Keratinocyte (primary cell): ENCODE measurements around the gene SLC10A3. TPM values are rescaled to one million over a fixed set of nuclear protein-coding genes. Genes with fewer than 3 reads are reported as not detected.

Experiments
- DNase-seq: peaks from one replicate; pipeline ENCODE4 v3.0.0-alpha.2; 2011; ENCODE audit warnings: low read depth, missing footprints, low spot score
- FAIRE-seq: peaks from 2 replicates; lab custom pipeline; 2011; peaks lifted over from hg19 to GRCh38; lab: Jason Lieb, UNC
- H2AFZ ChIP-seq: 2 replicates; pipeline ENCODE4 v1.6.0; 2012; ENCODE audit warnings: low read length, control low read depth, inconsistent platforms; ENCODE audit not compliant: control insufficient read depth
- H3K27ac ChIP-seq: 2 replicates; pipeline ENCODE4 v1.5.1; 2011; ENCODE audit warnings: low read length; ENCODE audit not compliant: control insufficient read depth, insufficient read depth
- H3K27me3 ChIP-seq: 3 replicates; pipeline ENCODE4 v1.6.0; 2011; ENCODE audit warnings: low read length; ENCODE audit not compliant: control insufficient read depth, insufficient read depth; ENCODE audit errors: extremely low read depth
- H3K36me3 ChIP-seq, 2 experiments: 2 replicates in 1 of 2; 3 replicates in 1 of 2; pipeline ENCODE4 v1.5.1; 2011; ENCODE audit warnings: low read length in 2 of 2, mild to moderate bottlenecking in 1 of 2; ENCODE audit not compliant: control insufficient read depth in 2 of 2, insufficient read depth in 2 of 2; ENCODE audit errors: extremely low read depth in 1 of 2
- H3K4me1 ChIP-seq: 3 replicates; pipeline ENCODE4 v1.5.1; 2011; ENCODE audit warnings: low read length; ENCODE audit not compliant: control insufficient read depth, insufficient read depth; ENCODE audit errors: extremely low read depth
- H3K4me2 ChIP-seq: 3 replicates; pipeline ENCODE4 v1.6.0; 2011; ENCODE audit warnings: low read depth, low read length; ENCODE audit not compliant: control insufficient read depth, insufficient read depth; ENCODE audit errors: extremely low read depth
- H3K4me3 ChIP-seq, 3 experiments: fragments of 200-600 bp in 1 of 3; sonication (generic) in 1 of 3; 2 replicates in 2 of 3; 3 replicates in 1 of 3; pipeline ENCODE4 v1.5.1; 2011 to 2016; ENCODE audit warnings: low read length in 3 of 3, mild to moderate bottlenecking in 3 of 3, control low read depth in 2 of 3, inconsistent platforms in 1 of 3, low read depth in 1 of 3, mixed read lengths in 1 of 3, mixed run types in 1 of 3, moderate library complexity in 1 of 3; ENCODE audit not compliant: control insufficient read depth in 2 of 3, insufficient read depth in 2 of 3; ENCODE audit errors: extremely low read depth in 1 of 3
- H3K79me2 ChIP-seq: 2 replicates; pipeline ENCODE4 v1.6.0; 2012; ENCODE audit warnings: low read length; ENCODE audit not compliant: control insufficient read depth, insufficient read depth
- H3K9ac ChIP-seq: 3 replicates; pipeline ENCODE4 v1.6.0; 2011; ENCODE audit warnings: low read length; ENCODE audit not compliant: control insufficient read depth, insufficient read depth; ENCODE audit errors: extremely low read depth
- H3K9me1 ChIP-seq: 3 replicates; pipeline ENCODE4 v1.6.0; 2011; ENCODE audit warnings: low read length; ENCODE audit not compliant: control insufficient read depth, insufficient read depth; ENCODE audit errors: extremely low read depth
- H3K9me3 ChIP-seq: 2 replicates; pipeline ENCODE4 v1.5.1; 2012; ENCODE audit warnings: low read depth, low read length; ENCODE audit not compliant: control insufficient read depth
- H4K20me1 ChIP-seq: 3 replicates; pipeline ENCODE4 v1.6.0; 2011; ENCODE audit warnings: low read length; ENCODE audit not compliant: control insufficient read depth, insufficient read depth; ENCODE audit errors: extremely low read depth
- CTCF ChIP-seq, 3 experiments: IDR thresholded peaks in 1 of 3; conservative IDR thresholded peaks in 1 of 3; optimal IDR thresholded peaks in 1 of 3; 2 replicates in 2 of 3; 3 replicates in 1 of 3; pipeline versions ENCODE3 to v1.5.1; 2011; ENCODE audit warnings: low read length in 3 of 3, mild to moderate bottlenecking in 3 of 3, moderate library complexity in 2 of 3, control low read depth in 1 of 3, inconsistent platforms in 1 of 3; ENCODE audit not compliant: insufficient read depth in 2 of 3; ENCODE audit errors: extremely low read depth in 1 of 3
- EZH2 ChIP-seq: IDR thresholded peaks from one replicate; pipeline ENCODE4 v1.6.1; 2012; ENCODE audit warnings: inconsistent platforms, mild to moderate bottlenecking, low read length, moderate library complexity
- dilution Hi-C: fragments of 300-500 bp; cut with MboI; formaldehyde crosslinking; loops from one replicate; pipeline ENCODE4 v1.7.0; 2020; ENCODE audit warnings: low sequenced_read_pairs; ENCODE audit not compliant: extremely low pct_ligation_motif_present
- polyA plus RNA-seq, 5 experiments: library from polyadenylated mRNA; depleted of rRNA in 3 of 5; stranded (reverse) in 3 of 5; stranded (forward) in 1 of 5; unstranded in 1 of 5; fragments of >200 nt; gene quantifications; 1 replicate in 1 of 5; 2 replicates in 3 of 5; 3 replicates in 1 of 5; pipeline versions ENCODE4 v1.2.1 to v1.2.3, GENCODE V29; 2011 to 2012; ENCODE audit warnings: missing spikeins in 2 of 5, low read depth in 1 of 5, low replicate concordance in 1 of 5

SLC10A3 gene
- polyA plus RNA-seq, 1 donor (not counting 4 experiments of a cell fraction or from before 2014, with no cell fraction given), result 8.1 TPM

- H3K36me3 ChIP-seq, result peaks cover 0 to 5% of the 10 kb centered on the region in 2 experiments
- no peak for FAIRE-seq
- dilution Hi-C loops, result no loop called here
Observed at GRCh38 chrX:154466907-154467306, 23.5 kb downstream of the SLC10A3 start.

GRCh38 chrX:154466036-154466435 is 24.4 kb downstream of the SLC10A3 start:
- Histone ChIP-seq H3K9me3 (no peaks in the 10 kb centered on the region), H4K20me1 (no peaks in the 10 kb centered on the region), H3K9ac (no peak overlapping the region), H3K27me3 (no peaks in the 10 kb centered on the region), H3K4me1 (no peaks in the 10 kb centered on the region), H3K36me3 (peaks cover 0 to 6% of the 10 kb centered on the region in 2 experiments), H3K4me3 (no peak overlapping the region), H3K4me2 (no peak overlapping the region), H2AFZ (no peak overlapping the region), H3K27ac (no peak overlapping the region), H3K79me2 (no peaks in the 10 kb centered on the region), H3K9me1 (no peaks in the 10 kb centered on the region)
- no peak for DNase-seq
- dilution Hi-C loops, result no loop called here
- FAIRE-seq, result no peak
- no peak for TF ChIP-seq EZH2
- no peak for TF ChIP-seq CTCF (optimal IDR thresholded peaks at IDR 0.05 in 1 of 3, IDR thresholded peaks at IDR 0.05 in 1 of 3, conservative IDR thresholded peaks at IDR 0.05 in 1 of 3; ENCODE audit: extremely low read depth in 1 of 3, insufficient read depth in 2 of 3, low read length in 3 of 3)

More at GRCh38 chrX:154466907-154467306, 23.5 kb downstream of the SLC10A3 start:
- Histone ChIP-seq H3K9ac (no peak overlapping the region), H3K9me1 (no peaks in the 10 kb centered on the region), H3K79me2 (no peaks in the 10 kb centered on the region), H3K27me3 (no peaks in the 10 kb centered on the region), H3K9me3 (peaks cover 2% of the 10 kb centered on the region), H3K27ac (no peak overlapping the region), H2AFZ (no peak overlapping the region), H4K20me1 (no peaks in the 10 kb centered on the region), H3K4me1 (no peaks in the 10 kb centered on the region), H3K4me2 (no peak overlapping the region), H3K4me3 (no peak overlapping the region)
- DNase-seq, result no peak
- TF ChIP-seq EZH2, result no peak
- no peak for TF ChIP-seq CTCF (optimal IDR thresholded peaks at IDR 0.05 in 1 of 3, IDR thresholded peaks at IDR 0.05 in 1 of 3, conservative IDR thresholded peaks at IDR 0.05 in 1 of 3; ENCODE audit: extremely low read depth in 1 of 3, insufficient read depth in 2 of 3, low read length in 3 of 3)
